ENCODE results near the gene ERO1A. TPM values are rescaled to one million over a fixed set of nuclear protein-coding genes. Genes with fewer than 3 reads are reported as not detected.
A peak's percentile ranks its signal among the peaks of the same experiment; 100 is the strongest.

ERO1A gene
- total RNA-seq, result 10 to 100 TPM; 21.3 to 51.0 (median 28.5) TPM
- polyA plus RNA-seq, result 10 to 100 TPM in 1 of 2 donors, 1 to 10 TPM in 1; 9.7 to 11.0 TPM

- TF ChIP-seq, protein P1, sequence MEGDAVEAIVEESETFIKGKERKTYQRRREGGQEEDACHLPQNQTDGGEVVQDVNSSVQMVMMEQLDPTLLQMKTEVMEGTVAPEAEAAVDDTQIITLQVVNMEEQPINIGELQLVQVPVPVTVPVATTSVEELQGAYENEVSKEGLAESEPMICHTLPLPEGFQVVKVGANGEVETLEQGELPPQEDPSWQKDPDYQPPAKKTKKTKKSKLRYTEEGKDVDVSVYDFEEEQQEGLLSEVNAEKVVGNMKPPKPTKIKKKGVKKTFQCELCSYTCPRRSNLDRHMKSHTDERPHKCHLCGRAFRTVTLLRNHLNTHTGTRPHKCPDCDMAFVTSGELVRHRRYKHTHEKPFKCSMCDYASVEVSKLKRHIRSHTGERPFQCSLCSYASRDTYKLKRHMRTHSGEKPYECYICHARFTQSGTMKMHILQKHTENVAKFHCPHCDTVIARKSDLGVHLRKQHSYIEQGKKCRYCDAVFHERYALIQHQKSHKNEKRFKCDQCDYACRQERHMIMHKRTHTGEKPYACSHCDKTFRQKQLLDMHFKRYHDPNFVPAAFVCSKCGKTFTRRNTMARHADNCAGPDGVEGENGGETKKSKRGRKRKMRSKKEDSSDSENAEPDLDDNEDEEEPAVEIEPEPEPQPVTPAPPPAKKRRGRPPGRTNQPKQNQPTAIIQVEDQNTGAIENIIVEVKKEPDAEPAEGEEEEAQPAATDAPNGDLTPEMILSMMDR (IDR thresholded peaks at IDR 0.05), result no peak
- WGBS, 2 donors, result 1% methylated on average over 64 to 78 of the region's 78 CpGs
Measured at GRCh38 chr14:52695481-52696091, at the start of gene ERO1A. ERO1A (minus strand) TSS chr14:52695558; CDS start chr14:52695481, 77 bp downstream.

DNA sequence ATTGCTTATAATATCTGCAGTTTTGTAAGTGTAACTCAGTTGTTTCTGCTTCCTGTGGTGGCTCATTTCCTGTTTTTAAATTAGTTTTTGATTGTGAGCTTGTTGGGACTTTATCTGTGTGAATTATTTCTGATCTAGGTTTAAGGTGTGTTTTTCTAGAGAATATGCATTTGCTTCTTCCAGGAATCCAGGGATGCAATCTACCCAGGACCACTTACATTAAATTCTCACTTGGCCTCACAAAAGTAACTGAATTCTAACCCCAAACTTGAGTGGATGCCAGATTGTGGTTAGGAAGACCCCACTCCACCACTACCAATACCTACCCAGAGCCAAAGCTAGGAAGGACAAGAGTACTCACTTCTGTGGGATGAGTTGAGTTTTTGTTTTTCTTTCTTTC is 46.5 kb upstream of the ERO1A start:
- Histone ChIP-seq H3K4me1 (peaks cover 0 to 6% (median 0%) of the 10 kb centered on the region in 3 donors), H3K4me3 (no peak overlapping the region), H3K9me3 (no peaks in the 10 kb centered on the region), H3K36me3 (peaks cover 0 to 7% (median 0%) of the 10 kb centered on the region in 3 donors), H3K27ac (peak overlapping the region in 2 of 4 donors; percentile 6 to 19), H3K27me3 (no peaks in the 10 kb centered on the region)
- DNase-seq (no peak), ATAC-seq (no peak), FAIRE-seq (no peak)
- TF ChIP-seq, protein P1 (IDR thresholded peaks at IDR 0.05), result no peak
- intact Hi-C loops (cut with DNase I), result no loop called here

More at GRCh38 chr14:52695481-52696091, at the start of gene ERO1A:
- peaks cover 13 to 36% (median 35%) of the 10 kb centered on the region in 3 donors for H3K4me1 ChIP-seq
- peak within 1 kb of the TSS; percentile 63 to 84 (median 74) for H3K4me3 ChIP-seq
- ATAC-seq (peak; percentile 88 to 93 (median 92)), DNase-seq (peak; percentile 86 to 93 (median 88)), FAIRE-seq (no peak)
- no peaks in the 10 kb centered on the region for H3K9me3 ChIP-seq
- peak within 1 kb of the TSS; percentile 95 to 98 (median 96) for H3K27ac ChIP-seq
- H3K27me3 ChIP-seq, result no peaks in the 10 kb centered on the region
- H3K36me3 ChIP-seq, result no peaks in the 10 kb centered on the region
- intact Hi-C loops (cut with DNase I), result no loop called here

- no peak for ATAC-seq
- TF ChIP-seq, protein P1 (IDR thresholded peaks at IDR 0.05), result no peak
- Histone ChIP-seq H3K36me3 (no peaks in the 10 kb centered on the region), H3K9me3 (no peaks in the 10 kb centered on the region), H3K27me3 (no peaks in the 10 kb centered on the region), H3K4me3 (no peak overlapping the region), H3K4me1 (peaks cover 0 to 16% (median 0%) of the 10 kb centered on the region in 3 donors), H3K27ac (no peak overlapping the region)
- FAIRE-seq, result no peak
- intact Hi-C loops (cut with DNase I), result no loop called here
- no peak for DNase-seq
- 97 to 98% methylated on average over 1 of the region's 1 CpG for WGBS, 2 donors
Measured at GRCh38 chr14:52740751-52741150, 45.4 kb upstream of the ERO1A start.

GRCh38 chr14:52738409-52738808 is 43.1 kb upstream of the ERO1A start:
- Histone ChIP-seq H3K36me3 (no peaks in the 10 kb centered on the region), H3K9me3 (no peaks in the 10 kb centered on the region), H3K27me3 (no peaks in the 10 kb centered on the region), H3K27ac (no peak overlapping the region), H3K4me1 (peaks cover 0 to 22% (median 0%) of the 10 kb centered on the region in 3 donors), H3K4me3 (no peak overlapping the region)
- DNase-seq (no peak), ATAC-seq (no peak), FAIRE-seq (no peak)
- intact Hi-C loops (cut with DNase I), result no loop called here
- TF ChIP-seq, protein P1 (IDR thresholded peaks at IDR 0.05), result no peak

- peak in 3 of 4 donors; percentile 41 to 81 (median 70) for ATAC-seq
Measured at GRCh38 chr14:52735921-52736489, 40.6 kb upstream of the ERO1A start.

More at GRCh38 chr14:52735921-52736489, 40.6 kb upstream of the ERO1A start:
- peaks cover 0 to 27% (median 0%) of the 10 kb centered on the region in 3 donors for H3K4me1 ChIP-seq
- no peaks in the 10 kb centered on the region for H3K36me3 ChIP-seq
- no peak overlapping the region for H3K4me3 ChIP-seq
- peak overlapping the region in 2 of 4 donors; percentile 8 to 58 for H3K27ac ChIP-seq
- DNase-seq, result no peak
- TF ChIP-seq, protein P1 (IDR thresholded peaks at IDR 0.05), result no peak
- no peaks in the 10 kb centered on the region for H3K9me3 ChIP-seq
- FAIRE-seq, result no peak
- intact Hi-C loops (cut with DNase I), result no loop called here
- WGBS, 2 donors, result 13 to 17% methylated on average over 1 of the region's 1 CpG
- no peaks in the 10 kb centered on the region for H3K27me3 ChIP-seq
